ENCODE measurements around the gene CCNO. TPM values are rescaled to one million over a fixed set of nuclear protein-coding genes. Genes with fewer than 3 reads are reported as not detected.

Gene CCNO
- total RNA-seq, 2 donors from 2014 or later, result 5.1 to 9.7 TPM

DNA sequence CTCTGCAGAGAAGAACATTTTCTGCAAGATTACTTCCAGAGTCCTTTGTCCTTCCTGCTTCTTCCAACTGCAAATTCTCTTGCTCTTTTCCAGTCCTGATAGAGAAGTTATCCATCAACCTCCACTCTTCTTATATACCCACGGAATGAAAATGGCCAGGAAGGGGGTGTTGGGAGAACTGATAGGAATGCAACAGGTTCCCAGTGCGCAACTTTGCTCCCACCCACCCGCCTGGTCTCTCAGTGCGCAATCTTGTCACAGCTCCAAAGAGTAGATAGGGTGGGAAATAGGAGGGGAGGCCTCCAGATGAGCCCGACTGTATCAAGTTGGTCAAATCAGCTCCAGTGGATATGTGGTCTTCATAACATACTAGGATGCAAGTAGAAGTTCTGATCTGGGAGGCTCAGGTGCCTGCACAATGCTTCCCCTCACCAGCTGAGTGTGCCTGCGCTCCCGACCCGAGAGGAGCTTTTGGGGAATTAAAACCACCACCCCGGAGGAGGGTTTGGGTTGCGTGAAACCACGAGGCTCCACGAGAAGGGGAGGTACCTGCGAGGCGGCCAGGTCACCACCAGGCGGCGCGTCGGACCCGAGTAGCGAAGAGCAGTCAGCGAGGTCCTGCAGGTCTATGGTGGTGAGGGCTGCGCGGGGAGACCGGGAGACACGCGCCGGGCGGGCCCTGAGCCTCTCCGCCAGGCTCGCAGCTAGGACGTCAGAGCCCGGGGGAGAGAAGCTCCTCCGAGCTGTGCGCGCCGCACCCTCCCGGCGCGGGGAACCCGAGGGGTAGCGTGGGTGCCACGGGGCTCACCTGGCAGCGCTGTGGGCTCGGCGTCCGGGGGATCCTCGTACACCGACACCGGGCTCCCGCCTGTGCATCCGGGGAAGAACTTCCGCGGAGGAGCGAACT lies 7.1 kb downstream of the CCNO start:
- DNase-seq, result peak; percentile 94
- H3K4me3 ChIP-seq (ENCODE audit: low read length), result peak overlapping the region; percentile 69
- H3K9me3 ChIP-seq (ENCODE audit: control insufficient read depth, low read length), result no peaks in the 10 kb centered on the region
- no peaks in the 10 kb centered on the region for H3K36me3 ChIP-seq (ENCODE audit: control insufficient read depth, insufficient read depth, low read length)
- peaks cover 100% of the 10 kb centered on the region for H3K27me3 ChIP-seq (ENCODE audit: control insufficient read depth, insufficient read depth, low read length, poor library complexity, severe bottlenecking)
- TF ChIP-seq, protein P1, sequence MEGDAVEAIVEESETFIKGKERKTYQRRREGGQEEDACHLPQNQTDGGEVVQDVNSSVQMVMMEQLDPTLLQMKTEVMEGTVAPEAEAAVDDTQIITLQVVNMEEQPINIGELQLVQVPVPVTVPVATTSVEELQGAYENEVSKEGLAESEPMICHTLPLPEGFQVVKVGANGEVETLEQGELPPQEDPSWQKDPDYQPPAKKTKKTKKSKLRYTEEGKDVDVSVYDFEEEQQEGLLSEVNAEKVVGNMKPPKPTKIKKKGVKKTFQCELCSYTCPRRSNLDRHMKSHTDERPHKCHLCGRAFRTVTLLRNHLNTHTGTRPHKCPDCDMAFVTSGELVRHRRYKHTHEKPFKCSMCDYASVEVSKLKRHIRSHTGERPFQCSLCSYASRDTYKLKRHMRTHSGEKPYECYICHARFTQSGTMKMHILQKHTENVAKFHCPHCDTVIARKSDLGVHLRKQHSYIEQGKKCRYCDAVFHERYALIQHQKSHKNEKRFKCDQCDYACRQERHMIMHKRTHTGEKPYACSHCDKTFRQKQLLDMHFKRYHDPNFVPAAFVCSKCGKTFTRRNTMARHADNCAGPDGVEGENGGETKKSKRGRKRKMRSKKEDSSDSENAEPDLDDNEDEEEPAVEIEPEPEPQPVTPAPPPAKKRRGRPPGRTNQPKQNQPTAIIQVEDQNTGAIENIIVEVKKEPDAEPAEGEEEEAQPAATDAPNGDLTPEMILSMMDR (conservative IDR thresholded peaks at IDR 0.05), result peak; percentile 92
- no peaks in the 10 kb centered on the region for H3K9me3 Mint-ChIP-seq
- peak overlapping the region; percentile 52 for H3K4me3 Mint-ChIP-seq
- peaks cover 3% of the 10 kb centered on the region for H3K36me3 Mint-ChIP-seq (ENCODE audit: low read depth)
- H3K4me1 ChIP-seq (ENCODE audit: control insufficient read depth, insufficient read depth, low read length), result peaks cover 10% of the 10 kb centered on the region
- H3K9ac ChIP-seq (ENCODE audit: extremely low read depth, low read length, poor library complexity, severe bottlenecking), result no peak overlapping the region
- 5 to 6% methylated on average over 31 to 54 of the region's 54 CpGs for WGBS, 2 experiments (ENCODE audit: insufficient coverage in 1 of 2, insufficient read length in 1 of 2)
- H3K27ac Mint-ChIP-seq, result no peak overlapping the region
- peaks cover 11% of the 10 kb centered on the region for H3K4me1 Mint-ChIP-seq
- H3K27me3 Mint-ChIP-seq (ENCODE audit: insufficient read depth), result peaks cover 93% of the 10 kb centered on the region
- no peak overlapping the region for H3K27ac ChIP-seq (ENCODE audit: low read depth, low read length)

DNA sequence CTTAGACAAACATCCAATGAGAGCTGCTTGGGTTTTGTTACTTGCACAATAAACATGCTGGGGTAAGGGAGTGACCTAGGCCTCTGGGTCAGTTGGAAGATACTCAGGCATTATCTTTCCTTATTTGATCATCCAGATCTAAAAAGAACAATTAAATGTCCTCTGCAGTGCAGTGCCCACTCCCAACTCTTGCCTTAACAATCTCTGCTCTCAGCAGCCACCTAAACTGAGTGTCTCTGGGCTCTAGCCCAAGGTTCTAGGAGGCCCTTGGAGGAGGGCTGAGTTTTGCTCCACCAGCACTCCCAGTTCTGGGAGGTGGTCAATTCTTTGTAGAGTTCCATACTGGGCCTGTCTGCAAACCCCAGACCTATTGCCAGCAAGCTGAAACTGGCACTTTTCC lies 8.1 kb downstream of the CCNO start:
- no peaks in the 10 kb centered on the region for H3K36me3 ChIP-seq (ENCODE audit: control insufficient read depth, insufficient read depth, low read length)
- no peaks in the 10 kb centered on the region for H3K9me3 Mint-ChIP-seq
- H3K27me3 ChIP-seq (ENCODE audit: control insufficient read depth, insufficient read depth, low read length, poor library complexity, severe bottlenecking), result peaks cover 100% of the 10 kb centered on the region
- no peak overlapping the region for H3K4me3 ChIP-seq (ENCODE audit: low read length)
- H3K4me1 ChIP-seq (ENCODE audit: control insufficient read depth, insufficient read depth, low read length), result peaks cover 7% of the 10 kb centered on the region
- H3K4me1 Mint-ChIP-seq, result peaks cover 11% of the 10 kb centered on the region
- H3K27ac Mint-ChIP-seq, result no peak overlapping the region
- no peaks in the 10 kb centered on the region for H3K9me3 ChIP-seq (ENCODE audit: control insufficient read depth, low read length)
- H3K9ac ChIP-seq (ENCODE audit: extremely low read depth, low read length, poor library complexity, severe bottlenecking), result no peak overlapping the region
- no peak for DNase-seq
- peaks cover 93% of the 10 kb centered on the region for H3K27me3 Mint-ChIP-seq (ENCODE audit: insufficient read depth)
- TF ChIP-seq, protein P1 (conservative IDR thresholded peaks at IDR 0.05), result no peak
- peaks cover 3% of the 10 kb centered on the region for H3K36me3 Mint-ChIP-seq (ENCODE audit: low read depth)
- H3K27ac ChIP-seq (ENCODE audit: low read depth, low read length), result no peak overlapping the region
- no peak overlapping the region for H3K4me3 Mint-ChIP-seq

DNA sequence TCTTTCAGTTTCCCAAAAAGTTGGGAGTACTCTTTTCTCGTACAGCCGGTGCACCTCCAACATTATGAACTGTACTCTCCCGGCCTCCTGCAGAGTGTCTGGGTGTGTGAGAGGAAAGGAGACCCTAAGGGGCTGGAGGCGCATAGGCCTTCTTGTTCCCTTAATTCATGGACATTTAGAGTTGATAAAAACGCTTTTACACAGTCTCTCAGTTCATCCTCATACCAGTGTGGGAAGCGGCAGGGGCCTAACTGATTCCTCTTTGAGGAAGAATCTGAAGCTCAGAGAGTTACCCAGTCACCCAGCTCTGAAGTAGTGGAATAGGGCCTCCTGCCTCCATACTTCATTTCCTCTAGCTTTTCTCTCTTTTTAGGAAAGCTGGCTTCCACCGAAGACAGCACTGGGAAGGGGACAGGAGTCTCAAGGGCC lies 9.6 kb downstream of the CCNO start:
- no peak for DNase-seq
- TF ChIP-seq, protein P1 (conservative IDR thresholded peaks at IDR 0.05), result no peak
- H3K9me3 Mint-ChIP-seq, result no peaks in the 10 kb centered on the region
- H3K36me3 Mint-ChIP-seq (ENCODE audit: low read depth), result peaks cover 3% of the 10 kb centered on the region
- Histone ChIP-seq H3K9ac (ENCODE audit: extremely low read depth, low read length, poor library complexity, severe bottlenecking) (no peak overlapping the region), H3K36me3 (ENCODE audit: control insufficient read depth, insufficient read depth, low read length) (no peaks in the 10 kb centered on the region), H3K4me3 (ENCODE audit: low read length) (peak overlapping the region; percentile 64), H3K27me3 (ENCODE audit: control insufficient read depth, insufficient read depth, low read length, poor library complexity, severe bottlenecking) (peaks cover 100% of the 10 kb centered on the region), H3K9me3 (ENCODE audit: control insufficient read depth, low read length) (no peaks in the 10 kb centered on the region), H3K27ac (ENCODE audit: low read depth, low read length) (no peak overlapping the region), H3K4me1 (ENCODE audit: control insufficient read depth, insufficient read depth, low read length) (peaks cover 7% of the 10 kb centered on the region)
- H3K27ac Mint-ChIP-seq, result no peak overlapping the region
- H3K27me3 Mint-ChIP-seq (ENCODE audit: insufficient read depth), result peaks cover 91% of the 10 kb centered on the region
- 27 to 37% methylated on average over 4 to 7 of the region's 7 CpGs for WGBS, 2 experiments (ENCODE audit: insufficient coverage in 1 of 2, insufficient read length in 1 of 2)
- H3K4me3 Mint-ChIP-seq, result peak overlapping the region; percentile 45
- peaks cover 11% of the 10 kb centered on the region for H3K4me1 Mint-ChIP-seq
